Measurements from ENCODE around the gene NDUFC2.

DNA sequence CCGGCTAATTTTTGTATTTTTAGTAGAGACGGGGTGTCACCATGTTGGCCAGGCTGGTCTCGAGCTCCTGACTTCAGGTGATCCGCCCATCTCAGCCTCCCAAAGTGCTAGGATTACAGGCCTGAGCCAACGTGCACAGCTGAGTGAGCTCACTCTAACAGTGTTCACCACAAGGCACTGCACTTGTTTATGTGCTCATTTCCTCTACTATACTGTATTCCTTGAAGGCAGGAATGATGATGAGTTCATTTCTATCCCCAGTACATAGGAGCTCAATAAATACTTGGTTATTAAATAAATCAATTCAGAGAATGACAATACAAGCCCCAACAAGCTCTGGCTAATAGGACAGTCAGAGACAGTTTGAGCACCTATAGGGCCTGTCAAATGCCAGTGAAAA, 30.7 kb upstream of the NDUFC2 start:
- TF ChIP-seq, protein P1, sequence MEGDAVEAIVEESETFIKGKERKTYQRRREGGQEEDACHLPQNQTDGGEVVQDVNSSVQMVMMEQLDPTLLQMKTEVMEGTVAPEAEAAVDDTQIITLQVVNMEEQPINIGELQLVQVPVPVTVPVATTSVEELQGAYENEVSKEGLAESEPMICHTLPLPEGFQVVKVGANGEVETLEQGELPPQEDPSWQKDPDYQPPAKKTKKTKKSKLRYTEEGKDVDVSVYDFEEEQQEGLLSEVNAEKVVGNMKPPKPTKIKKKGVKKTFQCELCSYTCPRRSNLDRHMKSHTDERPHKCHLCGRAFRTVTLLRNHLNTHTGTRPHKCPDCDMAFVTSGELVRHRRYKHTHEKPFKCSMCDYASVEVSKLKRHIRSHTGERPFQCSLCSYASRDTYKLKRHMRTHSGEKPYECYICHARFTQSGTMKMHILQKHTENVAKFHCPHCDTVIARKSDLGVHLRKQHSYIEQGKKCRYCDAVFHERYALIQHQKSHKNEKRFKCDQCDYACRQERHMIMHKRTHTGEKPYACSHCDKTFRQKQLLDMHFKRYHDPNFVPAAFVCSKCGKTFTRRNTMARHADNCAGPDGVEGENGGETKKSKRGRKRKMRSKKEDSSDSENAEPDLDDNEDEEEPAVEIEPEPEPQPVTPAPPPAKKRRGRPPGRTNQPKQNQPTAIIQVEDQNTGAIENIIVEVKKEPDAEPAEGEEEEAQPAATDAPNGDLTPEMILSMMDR (IDR thresholded peaks at IDR 0.05; ENCODE audit: low read length): no peak
- no peak for TF ChIP-seq EZH2 (IDR thresholded peaks at IDR 0.05; ENCODE audit: borderline replicate concordance, low read length)
